Bronchial epithelial cell (primary cell): ENCODE data around the gene RHOD. TPM values are rescaled to one million over a fixed set of nuclear protein-coding genes. Genes with fewer than 3 reads are reported as not detected.
A peak's percentile ranks its signal among the peaks of the same experiment; 100 is the strongest.

Experiments used
- DNase-seq: peaks from one replicate; pipeline ENCODE4 v3.0.0-alpha.2; 2010; ENCODE audit warnings: low read depth
- FAIRE-seq: peaks from 2 replicates; lab custom pipeline; 2011; peaks lifted over from hg19 to GRCh38; lab: Jason Lieb, UNC
- H3K27me3 ChIP-seq: 2 replicates; pipeline ENCODE4 v1.5.1; 2011; ENCODE audit warnings: low read length; ENCODE audit not compliant: control insufficient read depth, insufficient read depth
- H3K36me3 ChIP-seq: 2 replicates; pipeline ENCODE4 v1.5.1; 2011; ENCODE audit warnings: low read length; ENCODE audit not compliant: control insufficient read depth, insufficient read depth
- H3K4me3 ChIP-seq: 2 replicates; pipeline ENCODE4 v1.5.1; 2011; ENCODE audit warnings: mild to moderate bottlenecking, low read depth, low read length, control low read depth
- CTCF ChIP-seq: IDR thresholded peaks from 2 replicates; pipeline ENCODE4 v1.5.1; 2011; ENCODE audit warnings: mild to moderate bottlenecking, moderate library complexity, low read length, control low read depth, inconsistent platforms; ENCODE audit not compliant: insufficient read depth, severe bottlenecking
- total RNA-seq: library from RNA; depleted of rRNA; stranded (reverse); fragments of >200 nt; gene quantifications from 2 replicates; pipeline ENCODE4 v1.2.1, GENCODE V29; 2014

Gene RHOD
- total RNA-seq, 1 donor from 2014 or later, result 222 TPM

DNA sequence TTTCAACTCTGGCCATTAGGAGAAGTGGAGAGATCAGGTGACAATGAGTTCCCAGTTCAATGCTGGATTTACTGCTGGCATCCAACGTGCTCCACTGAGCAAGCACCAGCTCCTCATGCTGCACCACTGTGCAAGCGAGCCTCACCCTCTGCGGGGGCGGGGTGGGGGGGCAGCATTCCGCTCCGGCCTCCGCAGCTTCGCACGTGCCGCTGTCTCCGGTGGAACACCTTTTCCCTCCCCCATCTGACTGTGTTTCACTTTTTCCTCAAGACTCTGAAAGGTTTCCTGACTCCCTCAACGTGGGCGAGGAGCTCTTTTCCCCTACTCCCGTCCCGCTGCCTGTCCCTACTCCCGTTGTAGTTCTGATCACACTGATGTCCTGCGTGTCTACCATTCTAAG lies 835 bp upstream of the RHOD start:
- FAIRE-seq, result peak; percentile 88
- Histone ChIP-seq H3K4me3 (peak overlapping the region; percentile 83), H3K27me3 (no peaks in the 10 kb centered on the region), H3K36me3 (peaks cover 15% of the 10 kb centered on the region)
- peak; percentile 83 for DNase-seq
- TF ChIP-seq CTCF, result no peak

GRCh38 chr11:67057205-67057672 lies 592 bp downstream of the RHOD start:
- Histone ChIP-seq H3K36me3 (peaks cover 15% of the 10 kb centered on the region), H3K4me3 (peak overlapping the region; percentile 83), H3K27me3 (no peaks in the 10 kb centered on the region)
- DNase-seq (no peak), FAIRE-seq (no peak)
- TF ChIP-seq CTCF, result no peak

DNA sequence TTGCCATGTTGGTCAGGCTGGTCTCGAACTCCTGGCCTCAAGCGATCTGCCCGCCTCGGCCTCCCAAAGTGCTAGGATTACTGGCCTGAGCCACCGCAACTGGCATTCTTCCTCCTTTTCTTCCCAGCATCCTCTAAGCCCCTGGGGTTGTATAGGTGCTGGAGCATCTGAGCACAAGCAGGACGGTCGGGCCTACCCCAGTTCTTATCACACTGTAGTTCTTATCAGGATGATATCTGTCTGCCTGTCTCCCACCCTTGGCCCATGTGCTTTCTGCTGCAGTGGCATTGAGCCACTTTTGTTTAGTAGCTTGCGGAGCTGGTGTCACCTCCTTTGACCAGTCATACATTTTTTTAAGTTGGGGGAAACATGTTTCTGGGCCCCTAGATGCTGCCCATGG lies 1.9 kb downstream of the RHOD start:
- peaks cover 15% of the 10 kb centered on the region for H3K36me3 ChIP-seq
- DNase-seq (no peak), FAIRE-seq (no peak)
- no peak for TF ChIP-seq CTCF
- no peaks in the 10 kb centered on the region for H3K27me3 ChIP-seq
- peak overlapping the region; percentile 17 for H3K4me3 ChIP-seq

DNA sequence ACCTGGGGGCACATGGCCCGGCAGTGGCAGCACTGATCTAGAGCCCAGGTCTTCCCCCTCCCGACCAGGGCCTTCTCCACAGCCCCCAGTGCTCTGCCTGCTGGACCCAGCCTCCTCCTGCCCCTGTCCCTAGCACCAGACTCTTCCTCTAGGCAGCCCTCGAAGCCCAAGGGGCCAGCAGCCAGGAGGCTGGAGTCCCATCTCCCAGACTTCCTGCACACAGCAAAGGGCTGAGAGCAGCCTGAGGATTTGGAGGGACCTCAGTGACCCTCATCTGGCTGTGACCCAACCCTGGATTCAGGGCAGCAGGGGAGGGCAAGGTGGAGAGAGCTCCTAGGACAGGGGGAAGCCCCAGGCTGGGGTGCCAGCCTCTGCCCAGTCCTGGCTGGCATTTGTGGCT lies 3.0 kb downstream of the RHOD start:
- Histone ChIP-seq H3K4me3 (no peak overlapping the region), H3K27me3 (no peaks in the 10 kb centered on the region), H3K36me3 (peaks cover 15% of the 10 kb centered on the region)
- DNase-seq, result no peak
- FAIRE-seq, result no peak
- no peak for TF ChIP-seq CTCF

- no peak for FAIRE-seq
- H3K27me3 ChIP-seq, result no peaks in the 10 kb centered on the region
- no peak overlapping the region for H3K4me3 ChIP-seq
- TF ChIP-seq CTCF, result no peak
- peaks cover 15% of the 10 kb centered on the region for H3K36me3 ChIP-seq
- DNase-seq, result peak; percentile 73
Observed at GRCh38 chr11:67060111-67060522, 3.5 kb downstream of the RHOD start.
